Stimulated activated memory B cell treated with anti-CD40 and anti-IgM and Interleukin-4, amounts not matched to agents 10 μg/mL and 1 μg/mL and 100 μg/mL, for 72 hours (primary cell): ENCODE data around the gene QKI.

Experiments used
- ATAC-seq: fragments of 150-1000 bp; cut with Tn5 transposase; 2 replicates; pipeline ENCODE4 v1.10.0; 2021
- H3K27ac Mint-ChIP-seq: one replicate; pipeline ENCODE4 v1.8.0; 2022; ENCODE audit warnings: mild to moderate bottlenecking, mixed read lengths
- H3K27me3 Mint-ChIP-seq: one replicate; pipeline ENCODE4 v1.8.0; 2022; ENCODE audit warnings: mixed read lengths
- H3K36me3 Mint-ChIP-seq: one replicate; pipeline ENCODE4 v1.8.0; 2022; ENCODE audit warnings: mixed read lengths
- H3K4me1 Mint-ChIP-seq: one replicate; pipeline ENCODE4 v1.8.0; 2022; ENCODE audit warnings: mixed read lengths
- H3K4me3 Mint-ChIP-seq: one replicate; pipeline ENCODE4 v1.8.0; 2022; ENCODE audit warnings: mild to moderate bottlenecking, moderate library complexity, mixed read lengths
- H3K9me3 Mint-ChIP-seq: one replicate; pipeline ENCODE4 v1.8.0; 2022; ENCODE audit warnings: mixed read lengths

QKI gene

GRCh38 chr6:163401039-163401885 lies 13.3 kb upstream of the QKI start:
- no peak overlapping the region for H3K4me3 Mint-ChIP-seq
- H3K36me3 Mint-ChIP-seq: no peaks in the 10 kb centered on the region
- ATAC-seq: no peak
- H3K4me1 Mint-ChIP-seq: peaks cover 15% of the 10 kb centered on the region
- no peaks in the 10 kb centered on the region for H3K27me3 Mint-ChIP-seq
- peak overlapping the region; percentile 46 for H3K27ac Mint-ChIP-seq
- H3K9me3 Mint-ChIP-seq: no peaks in the 10 kb centered on the region

GRCh38 chr6:163402616-163403015 lies 11.9 kb upstream of the QKI start:
- no peak overlapping the region for H3K27ac Mint-ChIP-seq
- H3K36me3 Mint-ChIP-seq: no peaks in the 10 kb centered on the region
- peaks cover 9% of the 10 kb centered on the region for H3K4me1 Mint-ChIP-seq
- H3K4me3 Mint-ChIP-seq: no peak overlapping the region
- H3K27me3 Mint-ChIP-seq: no peaks in the 10 kb centered on the region
- ATAC-seq: no peak
- H3K9me3 Mint-ChIP-seq: no peaks in the 10 kb centered on the region

- Mint-ChIP-seq H3K4me1 (peaks cover 9% of the 10 kb centered on the region), H3K4me3 (no peak overlapping the region), H3K27me3 (no peaks in the 10 kb centered on the region), H3K27ac (no peak overlapping the region), H3K9me3 (no peaks in the 10 kb centered on the region), H3K36me3 (no peaks in the 10 kb centered on the region)
- ATAC-seq: no peak
Observed at GRCh38 chr6:163404825-163405265, 9.7 kb upstream of the QKI start.

GRCh38 chr6:163405412-163406309 lies 8.9 kb upstream of the QKI start:
- Mint-ChIP-seq H3K4me1 (peaks cover 9% of the 10 kb centered on the region), H3K27ac (peak overlapping the region; percentile 80), H3K27me3 (no peaks in the 10 kb centered on the region), H3K9me3 (no peaks in the 10 kb centered on the region), H3K36me3 (no peaks in the 10 kb centered on the region), H3K4me3 (peak overlapping the region; percentile 76)
- peak; percentile 86 for ATAC-seq

GRCh38 chr6:163406366-163406765 lies 8.2 kb upstream of the QKI start:
- peaks cover 9% of the 10 kb centered on the region for H3K4me1 Mint-ChIP-seq
- peak overlapping the region; percentile 80 for H3K27ac Mint-ChIP-seq
- H3K27me3 Mint-ChIP-seq: no peaks in the 10 kb centered on the region
- no peak for ATAC-seq
- no peaks in the 10 kb centered on the region for H3K36me3 Mint-ChIP-seq
- H3K9me3 Mint-ChIP-seq: no peaks in the 10 kb centered on the region
- peak overlapping the region; percentile 76 for H3K4me3 Mint-ChIP-seq

GRCh38 chr6:163406830-163407229 lies 7.7 kb upstream of the QKI start:
- H3K36me3 Mint-ChIP-seq: no peaks in the 10 kb centered on the region
- no peaks in the 10 kb centered on the region for H3K9me3 Mint-ChIP-seq
- H3K4me3 Mint-ChIP-seq: no peak overlapping the region
- H3K27me3 Mint-ChIP-seq: no peaks in the 10 kb centered on the region
- H3K4me1 Mint-ChIP-seq: peaks cover 9% of the 10 kb centered on the region
- peak overlapping the region; percentile 80 for H3K27ac Mint-ChIP-seq
- no peak for ATAC-seq

GRCh38 chr6:163408352-163408991 lies 6.0 kb upstream of the QKI start:
- peaks cover 15% of the 10 kb centered on the region for H3K4me1 Mint-ChIP-seq
- no peak overlapping the region for H3K4me3 Mint-ChIP-seq
- no peak for ATAC-seq
- H3K27me3 Mint-ChIP-seq: no peaks in the 10 kb centered on the region
- H3K27ac Mint-ChIP-seq: no peak overlapping the region
- no peaks in the 10 kb centered on the region for H3K36me3 Mint-ChIP-seq
- no peaks in the 10 kb centered on the region for H3K9me3 Mint-ChIP-seq

GRCh38 chr6:163409712-163410111 lies 4.8 kb upstream of the QKI start:
- H3K27ac Mint-ChIP-seq: no peak overlapping the region

GRCh38 chr6:163412341-163412740 lies 2.2 kb upstream of the QKI start:
- Mint-ChIP-seq H3K4me1 (peaks cover 22% of the 10 kb centered on the region), H3K27me3 (no peaks in the 10 kb centered on the region), H3K9me3 (no peaks in the 10 kb centered on the region), H3K36me3 (no peaks in the 10 kb centered on the region), H3K4me3 (no peak overlapping the region), H3K27ac (peak overlapping the region; percentile 89)
- no peak for ATAC-seq

More at GRCh38 chr6:163409712-163410111, 4.8 kb upstream of the QKI start:
- Mint-ChIP-seq H3K4me1 (peaks cover 15% of the 10 kb centered on the region), H3K27me3 (no peaks in the 10 kb centered on the region), H3K9me3 (no peaks in the 10 kb centered on the region), H3K4me3 (no peak overlapping the region), H3K36me3 (no peaks in the 10 kb centered on the region)
- no peak for ATAC-seq

- Mint-ChIP-seq H3K4me1 (peaks cover 27% of the 10 kb centered on the region), H3K36me3 (no peaks in the 10 kb centered on the region), H3K27me3 (no peaks in the 10 kb centered on the region), H3K4me3 (peak overlapping the region; percentile 85), H3K9me3 (no peaks in the 10 kb centered on the region), H3K27ac (peak overlapping the region; percentile 89)
- ATAC-seq: no peak
Observed at GRCh38 chr6:163412801-163413344, 1.6 kb upstream of the QKI start.

- no peaks in the 10 kb centered on the region for H3K9me3 Mint-ChIP-seq
- no peaks in the 10 kb centered on the region for H3K27me3 Mint-ChIP-seq
- H3K36me3 Mint-ChIP-seq: no peaks in the 10 kb centered on the region
- peaks cover 32% of the 10 kb centered on the region for H3K4me1 Mint-ChIP-seq
- peak overlapping the region; percentile 85 for H3K4me3 Mint-ChIP-seq
- ATAC-seq: peak; percentile 80
- peak overlapping the region; percentile 89 for H3K27ac Mint-ChIP-seq
Observed at GRCh38 chr6:163413345-163414116, 987 bp upstream of the QKI start.

- peak; percentile 1 for ATAC-seq
Observed at GRCh38 chr6:163414946-163415619, 565 bp downstream of the QKI start.

GRCh38 chr6:163415620-163416556 lies 1.4 kb downstream of the QKI start:
- Mint-ChIP-seq H3K36me3 (no peaks in the 10 kb centered on the region), H3K4me3 (peak overlapping the region; percentile 93), H3K4me1 (peaks cover 53% of the 10 kb centered on the region), H3K27ac (peak overlapping the region; percentile 89), H3K27me3 (no peaks in the 10 kb centered on the region), H3K9me3 (no peaks in the 10 kb centered on the region)
- no peak for ATAC-seq

More at GRCh38 chr6:163414946-163415619, 565 bp downstream of the QKI start:
- Mint-ChIP-seq H3K9me3 (no peaks in the 10 kb centered on the region), H3K27ac (peak overlapping the region; percentile 89), H3K4me1 (peaks cover 48% of the 10 kb centered on the region), H3K4me3 (peak overlapping the region; percentile 84), H3K27me3 (no peaks in the 10 kb centered on the region), H3K36me3 (no peaks in the 10 kb centered on the region)
